GM23248 (cell line): ENCODE measurements around the gene C3orf70.

Source experiments
- EZH2 ChIP-seq: fragments of 200-600 bp; sonication (generic); IDR thresholded peaks from 2 replicates; pipeline ENCODE4 v1.6.1; 2018; ENCODE audit warnings: antibody characterized with exemption, mild to moderate bottlenecking; ENCODE audit not compliant: insufficient read depth, poor library complexity, severe bottlenecking
- EZH2phosphoT487 ChIP-seq: fragments of 200-600 bp; sonication (generic); IDR thresholded peaks from 2 replicates; pipeline ENCODE4 v1.6.1; 2018; ENCODE audit warnings: antibody characterized with exemption, moderate library complexity, mild to moderate bottlenecking, low read depth; ENCODE audit not compliant: insufficient read depth

DNA sequence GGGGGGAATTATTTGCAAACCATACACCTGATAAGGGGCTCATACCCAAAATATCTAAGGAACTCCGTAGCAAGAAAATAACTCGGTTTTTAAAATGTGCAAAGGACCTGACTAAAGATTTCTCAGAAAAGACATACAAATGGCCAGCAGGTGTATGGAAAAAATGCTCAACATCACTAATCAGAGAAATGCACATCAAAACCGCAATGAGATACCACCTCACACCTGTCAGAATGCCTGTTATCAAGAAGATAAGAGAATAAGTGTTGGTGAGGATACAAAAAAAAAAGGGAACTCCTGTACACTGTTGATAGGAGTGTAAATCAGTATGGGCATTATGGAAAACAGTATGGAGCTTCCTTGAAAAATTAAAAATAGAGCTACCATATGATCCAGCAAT is 89.4 kb downstream of the C3orf70 start:
- TF ChIP-seq EZH2, result no peak
- TF ChIP-seq EZH2phosphoT487, result no peak
